ENCODE measurements around the gene IFITM10.
A peak's percentile ranks its signal among the peaks of the same experiment; 100 is the strongest.

DNA sequence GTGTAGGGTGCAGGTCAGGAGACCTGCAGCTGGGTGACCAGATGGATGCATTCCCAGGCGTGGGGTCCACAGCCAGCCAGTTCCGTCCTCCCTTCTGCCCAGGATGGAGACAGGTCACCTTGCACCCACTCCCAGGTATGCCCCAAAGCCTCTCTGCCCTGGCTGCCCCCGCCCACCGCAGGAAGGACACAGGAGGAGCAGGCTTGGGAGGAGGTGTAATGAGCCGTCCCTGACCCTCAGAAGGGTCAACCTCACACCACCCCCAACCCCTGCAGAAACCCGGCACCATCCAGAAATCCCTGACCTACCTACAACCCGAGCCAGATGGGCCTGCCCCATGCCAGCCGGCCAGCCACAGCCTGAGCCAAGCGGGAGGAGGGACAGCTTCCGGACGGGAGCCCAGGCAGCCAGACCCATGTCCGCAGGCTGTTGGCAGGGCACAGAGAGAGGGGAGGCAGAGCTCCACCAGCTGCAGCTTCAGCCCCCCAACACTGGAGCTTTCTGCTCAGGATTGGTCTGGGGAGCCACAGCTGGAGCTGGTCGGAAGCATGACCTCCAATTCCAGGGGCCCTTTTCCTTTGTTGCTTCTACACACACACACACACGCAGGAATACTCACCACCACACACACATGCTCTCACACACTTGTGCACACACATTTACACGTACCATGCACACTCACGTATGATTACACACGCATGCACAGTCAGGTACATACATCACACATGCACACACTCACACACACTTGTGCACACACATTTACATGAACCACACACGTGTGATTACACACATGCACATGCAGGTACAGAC, 5.3 kb downstream of the IFITM10 start:
- TF ChIP-seq, protein P1, sequence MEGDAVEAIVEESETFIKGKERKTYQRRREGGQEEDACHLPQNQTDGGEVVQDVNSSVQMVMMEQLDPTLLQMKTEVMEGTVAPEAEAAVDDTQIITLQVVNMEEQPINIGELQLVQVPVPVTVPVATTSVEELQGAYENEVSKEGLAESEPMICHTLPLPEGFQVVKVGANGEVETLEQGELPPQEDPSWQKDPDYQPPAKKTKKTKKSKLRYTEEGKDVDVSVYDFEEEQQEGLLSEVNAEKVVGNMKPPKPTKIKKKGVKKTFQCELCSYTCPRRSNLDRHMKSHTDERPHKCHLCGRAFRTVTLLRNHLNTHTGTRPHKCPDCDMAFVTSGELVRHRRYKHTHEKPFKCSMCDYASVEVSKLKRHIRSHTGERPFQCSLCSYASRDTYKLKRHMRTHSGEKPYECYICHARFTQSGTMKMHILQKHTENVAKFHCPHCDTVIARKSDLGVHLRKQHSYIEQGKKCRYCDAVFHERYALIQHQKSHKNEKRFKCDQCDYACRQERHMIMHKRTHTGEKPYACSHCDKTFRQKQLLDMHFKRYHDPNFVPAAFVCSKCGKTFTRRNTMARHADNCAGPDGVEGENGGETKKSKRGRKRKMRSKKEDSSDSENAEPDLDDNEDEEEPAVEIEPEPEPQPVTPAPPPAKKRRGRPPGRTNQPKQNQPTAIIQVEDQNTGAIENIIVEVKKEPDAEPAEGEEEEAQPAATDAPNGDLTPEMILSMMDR (IDR thresholded peaks at IDR 0.05), result no peak
- TF ChIP-seq YY1 (IDR thresholded peaks at IDR 0.05; ENCODE audit: low read depth), result no peak
- peak; percentile 54; the same call in 1 of the 2 replicates for TF ChIP-seq RCOR1 (IDR thresholded peaks at IDR 0.05; ENCODE audit: low read length)
- TF ChIP-seq RAD21 (IDR thresholded peaks at IDR 0.05; ENCODE audit: low read length), result peak; percentile 17; the same call in 1 of the 2 replicates
- no peak for TF ChIP-seq TCF12 (IDR thresholded peaks at IDR 0.05)
- TF ChIP-seq ZBTB33 (IDR thresholded peaks at IDR 0.05; ENCODE audit: borderline replicate concordance, low read depth), result no peak
- TF ChIP-seq POLR2AphosphoS5 (IDR thresholded peaks at IDR 0.05; ENCODE audit: low read depth, low read length), result no peak
- no peak for TF ChIP-seq RFX5 (IDR thresholded peaks at IDR 0.05; ENCODE audit: low read length)
- TF ChIP-seq EZH2phosphoT487 (IDR thresholded peaks at IDR 0.05; ENCODE audit: borderline replicate concordance, low read depth), result no peak
- no peak for TF ChIP-seq TAF1 (IDR thresholded peaks at IDR 0.05; ENCODE audit: borderline replicate concordance, low read depth, low read length)
- peak; percentile 74 for TF ChIP-seq CHD2 (IDR thresholded peaks at IDR 0.05; ENCODE audit: low read length, partially characterized antibody)

All from SK-N-SH (cell line).